NCI-H2081 treated with DMSO at 0.1 percent for 48 hours (cell line): Measurements from ENCODE around the gene TPSD1.
"Not testable (repeated sequence)": the region's sequence is repeated elsewhere in the genome, so short reads cannot be mapped to it uniquely, and the experiment has no call there.

ENCODE experiments used
- DNase-seq: peaks from one replicate; lab custom pipeline; 2025; lab: John Stamatoyannopoulos, UW

Gene TPSD1

DNA sequence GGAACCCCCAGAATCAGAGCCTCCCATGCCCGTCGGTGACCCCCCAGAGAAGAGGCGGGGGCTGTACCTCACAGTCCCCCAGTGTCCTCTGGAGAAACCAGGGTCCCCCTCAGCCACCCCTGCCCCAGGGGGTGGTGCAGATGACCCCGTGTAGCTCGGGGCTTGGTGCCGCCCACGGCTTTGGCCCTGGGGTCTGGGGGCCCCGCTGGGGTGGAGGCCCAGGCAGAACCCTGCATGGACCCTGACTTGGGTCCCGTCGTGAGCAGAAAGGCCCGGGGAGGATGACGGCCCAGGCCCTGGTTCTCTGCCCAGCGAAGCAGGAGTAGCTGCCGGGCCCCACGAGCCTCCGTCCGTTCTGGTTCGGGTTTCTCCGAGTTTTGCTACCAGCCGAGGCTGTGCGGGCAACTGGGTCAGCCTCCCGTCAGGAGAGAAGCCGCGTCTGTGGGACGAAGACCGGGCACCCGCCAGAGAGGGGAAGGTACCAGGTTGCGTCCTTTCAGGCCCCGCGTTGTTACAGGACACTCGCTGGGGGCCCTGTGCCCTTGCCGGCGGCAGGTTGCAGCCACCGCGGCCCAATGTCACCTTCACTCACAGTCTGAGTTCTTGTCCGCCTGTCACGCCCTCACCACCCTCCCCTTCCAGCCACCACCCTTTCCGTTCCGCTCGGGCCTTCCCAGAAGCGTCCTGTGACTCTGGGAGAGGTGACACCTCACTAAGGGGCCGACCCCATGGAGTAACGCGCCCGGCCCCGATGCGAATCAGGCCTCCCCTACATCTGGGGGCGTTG is 34.8 kb upstream of the TPSD1 start:
- no peak for DNase-seq

- DNase-seq: no peak
Measured at GRCh38 chr16:1221628-1222552, 34.0 kb upstream of the TPSD1 start.

- DNase-seq: no peak
Measured at GRCh38 chr16:1222553-1223354, 33.1 kb upstream of the TPSD1 start.

- DNase-seq: no peak
Measured at GRCh38 chr16:1223355-1224214, 32.3 kb upstream of the TPSD1 start.

- no peak for DNase-seq
Measured at GRCh38 chr16:1224558-1224957, 31.3 kb upstream of the TPSD1 start.

DNA sequence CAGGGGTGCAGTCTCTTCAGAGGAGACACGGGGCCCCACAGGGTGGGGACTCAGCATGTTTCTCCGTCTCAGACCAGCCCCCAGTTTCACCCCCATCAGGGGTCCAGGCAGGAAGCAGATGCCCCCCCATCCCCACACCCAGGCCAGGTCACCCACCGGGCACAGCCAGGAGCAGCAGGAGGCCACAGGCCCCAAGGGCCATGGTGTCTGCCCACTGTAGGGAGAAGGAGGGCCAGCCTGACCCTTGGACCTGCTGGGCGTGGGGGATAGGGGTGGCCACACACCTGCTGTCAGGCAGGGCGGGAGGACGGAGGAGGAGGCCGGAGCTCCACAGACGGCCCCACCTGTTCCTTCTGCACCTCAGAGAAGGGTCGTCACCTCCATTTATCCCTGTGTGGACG is 30.8 kb upstream of the TPSD1 start, which contains the start of gene TPSG1:
Gene TPSG1, minus strand, starts transcription at position 218 of the 401 bp plus-strand sequence. Its CDS starts 16 bp downstream, at position 202.
- no peak for DNase-seq

- not testable (repeated sequence) for DNase-seq
Measured at GRCh38 chr16:1225728-1226311, 30.0 kb upstream of the TPSD1 start.

GRCh38 chr16:1226692-1227091 is 29.2 kb upstream of the TPSD1 start:
- not testable (repeated sequence) for DNase-seq

- DNase-seq: not testable (repeated sequence)
Measured at GRCh38 chr16:1228227-1228626, 27.6 kb upstream of the TPSD1 start.

DNA sequence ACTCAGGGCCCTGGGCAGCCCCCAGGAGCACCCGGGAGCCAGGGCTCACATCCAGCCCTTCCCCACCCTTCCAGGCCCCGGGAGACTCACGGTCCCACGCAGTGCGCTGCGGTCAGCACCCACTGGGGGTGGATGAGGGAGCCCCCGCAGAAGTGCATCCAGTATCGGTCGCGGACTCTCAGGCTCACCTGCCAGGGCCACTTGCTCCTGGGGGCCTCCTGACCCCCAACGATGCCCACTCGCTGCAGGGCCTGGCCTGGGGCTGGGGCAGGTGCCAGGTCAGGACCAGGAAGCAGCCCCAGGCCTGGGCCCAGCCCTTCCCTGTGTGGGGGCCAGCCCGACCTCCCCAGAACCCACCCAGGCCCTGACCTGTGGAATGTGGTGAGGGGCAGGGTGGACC is 26.4 kb upstream of the TPSD1 start:
- DNase-seq: not testable (repeated sequence)

DNA sequence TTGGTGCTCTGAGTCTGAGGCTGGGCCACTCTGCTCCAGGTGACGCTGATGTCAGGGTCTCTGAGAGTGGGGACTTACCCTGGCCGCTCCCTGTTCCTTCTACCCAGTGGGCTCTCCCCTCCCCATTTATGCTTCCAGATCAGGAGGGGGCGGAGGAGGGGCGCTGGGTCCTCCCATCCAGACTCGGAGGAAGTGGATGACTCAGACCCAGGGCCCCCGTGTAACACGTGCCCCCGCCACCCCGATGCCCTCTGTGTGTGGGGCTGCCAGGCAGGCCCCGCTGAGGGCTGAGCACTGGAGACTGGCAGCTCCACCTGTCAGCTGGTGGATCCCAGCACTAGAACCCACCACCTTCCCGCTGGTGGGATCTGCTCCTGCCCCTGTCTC is 25.8 kb upstream of the TPSD1 start, which contains the start of gene TPSB2:
Gene TPSB2, minus strand, starts transcription at position 101 of the 387 bp plus-strand sequence. CDS start 233 bp downstream, outside the sequence.
- DNase-seq: not testable (repeated sequence)

DNA sequence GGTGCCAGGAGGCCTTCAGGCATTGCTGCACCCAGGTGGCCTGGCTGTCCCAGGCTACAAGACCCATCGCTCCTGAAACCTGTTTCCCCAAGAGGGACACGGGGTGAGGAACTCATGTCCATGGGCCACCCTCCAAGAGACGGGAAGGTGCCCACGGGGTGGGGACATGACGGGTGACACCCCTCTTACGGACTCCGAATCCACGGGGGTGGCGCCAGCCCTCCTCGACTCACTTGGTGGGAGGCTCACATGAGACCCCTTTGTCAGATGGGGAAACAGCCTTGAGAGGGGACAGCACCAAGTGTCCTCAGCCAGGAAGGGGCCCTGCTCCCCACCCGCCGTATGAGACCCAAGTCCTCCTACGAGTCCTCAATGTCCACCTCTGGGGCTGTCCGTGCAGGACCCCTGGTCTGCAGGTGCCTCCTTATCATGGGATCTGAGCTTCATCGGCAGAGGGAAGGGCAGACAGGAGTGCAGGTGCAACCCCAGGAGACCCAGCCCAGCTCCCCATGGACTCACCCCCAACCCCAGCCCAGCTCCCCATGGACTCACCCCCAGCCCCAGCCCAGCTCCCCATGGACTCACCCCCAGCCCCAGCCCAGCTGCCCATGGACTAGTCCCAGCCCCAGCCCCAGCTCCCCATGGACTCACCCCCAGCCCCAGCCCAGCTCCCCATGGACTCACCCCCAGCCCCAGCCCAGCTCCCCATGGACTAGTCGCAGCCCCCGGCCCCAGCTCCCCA is 25.2 kb upstream of the TPSD1 start:
- DNase-seq: not testable (repeated sequence)

GRCh38 chr16:1231301-1231700 is 24.6 kb upstream of the TPSD1 start:
- DNase-seq: not testable (repeated sequence)

DNA sequence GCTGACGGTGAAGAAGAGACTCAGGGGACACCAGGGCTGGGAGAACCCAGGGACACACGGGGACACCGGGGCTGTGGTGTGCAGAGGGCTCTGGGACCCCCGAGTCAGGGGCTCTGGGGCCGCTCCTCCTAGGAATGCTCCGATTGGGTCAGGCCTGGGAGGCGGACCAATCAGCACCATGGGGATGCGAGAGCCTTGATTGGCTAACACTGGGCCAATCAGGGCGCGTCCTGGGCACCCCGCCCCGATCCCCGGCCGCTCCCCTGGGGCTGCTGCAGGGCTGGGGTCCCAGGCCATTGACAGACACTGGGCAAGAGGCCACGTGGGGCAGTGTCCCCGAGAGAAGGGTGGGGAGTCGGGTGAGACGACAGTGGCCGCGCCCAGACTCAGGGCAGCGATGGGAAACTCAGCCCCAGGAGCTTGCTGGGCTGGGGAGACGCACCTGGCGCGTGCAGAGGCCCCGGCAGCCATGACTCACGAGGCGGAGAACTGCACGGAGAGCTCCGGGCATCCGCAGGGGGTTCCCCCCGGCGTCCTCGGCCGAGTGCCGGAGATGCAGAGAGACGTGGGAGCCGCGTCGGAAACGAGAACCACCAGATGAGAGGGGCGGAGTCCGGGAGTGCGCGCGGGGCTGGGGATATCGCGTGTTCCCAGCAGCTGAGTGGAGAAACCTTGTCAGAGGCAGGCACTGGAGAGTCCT is 23.7 kb upstream of the TPSD1 start:
- not testable (repeated sequence) for DNase-seq

- not testable (repeated sequence) for DNase-seq
Measured at GRCh38 chr16:1236659-1237058, 19.2 kb upstream of the TPSD1 start.

- DNase-seq: no peak
Measured at GRCh38 chr16:1237990-1238389, 17.9 kb upstream of the TPSD1 start.

DNA sequence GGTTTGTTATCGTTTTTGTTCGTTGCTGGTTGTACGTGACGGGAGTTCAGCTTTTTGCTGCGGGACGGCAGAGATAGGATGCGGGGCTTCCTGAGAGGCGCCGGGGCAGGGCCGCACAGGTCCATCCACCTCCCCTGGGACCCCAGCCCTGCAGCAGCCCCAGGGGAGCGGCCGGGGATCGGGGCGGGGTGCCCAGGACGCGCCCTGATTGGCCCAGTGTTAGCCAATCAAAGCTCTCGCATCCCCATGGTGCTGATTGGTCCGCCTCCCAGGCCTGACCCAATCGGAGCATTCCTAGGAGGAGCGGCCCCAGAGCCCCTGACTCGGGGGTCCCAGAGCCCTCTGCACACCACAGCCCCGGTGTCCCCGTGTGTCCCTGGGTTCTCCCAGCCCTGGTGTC is 17.0 kb upstream of the TPSD1 start:
- not testable (repeated sequence) for DNase-seq

DNA sequence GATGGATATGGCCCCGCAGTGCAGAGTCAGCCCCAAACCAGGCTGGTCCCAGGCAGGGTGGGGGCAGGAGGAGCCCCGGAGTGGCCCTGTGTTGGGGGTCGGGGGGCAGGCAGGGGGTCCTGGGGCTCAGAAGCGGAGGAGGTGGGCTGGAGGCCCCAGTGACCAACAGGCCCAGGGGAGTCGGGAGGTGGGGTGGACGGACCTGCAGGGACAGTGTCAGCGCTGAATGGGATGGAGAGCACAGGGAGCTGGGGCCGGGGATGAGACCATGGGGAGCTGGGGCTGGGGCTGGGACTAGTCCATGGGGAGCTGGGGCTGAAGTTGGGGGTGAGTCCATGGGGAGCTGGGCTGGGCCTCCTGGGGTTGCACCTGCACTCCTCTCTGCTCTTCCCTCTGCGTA is 16.3 kb upstream of the TPSD1 start:
- not testable (repeated sequence) for DNase-seq

DNA sequence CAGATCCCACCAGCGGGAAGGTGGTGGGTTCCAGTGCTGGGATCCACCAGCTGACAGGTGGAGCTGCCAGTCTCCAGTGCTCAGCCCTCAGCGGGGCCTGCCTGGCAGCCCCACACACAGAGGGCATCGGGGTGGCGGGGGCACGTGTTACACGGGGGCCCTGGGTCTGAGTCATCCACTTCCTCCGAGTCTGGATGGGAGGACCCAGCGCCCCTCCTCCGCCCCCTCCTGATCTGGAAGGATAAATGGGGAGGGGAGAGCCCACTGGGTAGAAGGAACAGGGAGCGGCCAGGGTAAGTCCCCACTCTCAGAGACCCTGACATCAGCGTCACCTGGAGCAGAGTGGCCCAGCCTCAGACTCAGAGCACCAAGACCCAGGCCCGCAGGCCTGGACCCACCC is 15.4 kb upstream of the TPSD1 start, which contains the start of gene TPSAB1:
Gene TPSAB1, plus strand, starts transcription at position 270 of the 400 bp plus-strand sequence. CDS start 234 bp downstream, outside the sequence.
- DNase-seq: not testable (repeated sequence)
